Erythroblast (primary cell): Measurements from ENCODE around the gene APBB1IP.

Experiments
- GATA1 ChIP-seq: IDR thresholded peaks from 2 replicates; pipeline ENCODE4 v1.6.1; 2011; ENCODE audit warnings: low read depth, mild to moderate bottlenecking, control low read depth, low read length, moderate library complexity
- POLR2A ChIP-seq: IDR thresholded peaks from 2 replicates; pipeline ENCODE4 v1.6.1; 2011; ENCODE audit warnings: mild to moderate bottlenecking, low read length

DNA sequence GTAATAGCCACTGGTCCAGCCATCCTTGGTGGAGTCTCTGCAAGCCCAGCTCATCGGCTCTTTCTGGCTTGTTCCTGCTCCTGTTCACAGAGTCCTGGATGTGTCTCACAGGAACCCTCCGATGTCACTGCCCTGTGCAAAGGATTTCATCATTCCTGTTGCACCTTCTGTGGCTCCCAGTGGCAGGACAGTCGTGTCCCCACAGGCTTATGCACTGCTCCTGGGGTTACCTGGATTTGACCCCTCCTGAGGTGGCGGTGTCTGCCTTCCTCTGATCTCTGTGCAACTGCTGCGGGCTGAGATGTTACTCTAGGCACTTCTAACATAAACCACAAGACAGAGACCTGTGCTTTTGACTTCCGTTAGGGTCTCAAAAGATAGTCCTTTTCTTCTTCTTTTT is 30.6 kb downstream of the APBB1IP start:
- TF ChIP-seq POLR2A (no peak), GATA1 (no peak)
